ENCODE measurements around the gene CILP. TPM values are rescaled to one million over a fixed set of nuclear protein-coding genes. Genes with fewer than 3 reads are reported as not detected.

Gene CILP
- total RNA-seq, 1 donor from 2014 or later = 70.9 TPM

DNA sequence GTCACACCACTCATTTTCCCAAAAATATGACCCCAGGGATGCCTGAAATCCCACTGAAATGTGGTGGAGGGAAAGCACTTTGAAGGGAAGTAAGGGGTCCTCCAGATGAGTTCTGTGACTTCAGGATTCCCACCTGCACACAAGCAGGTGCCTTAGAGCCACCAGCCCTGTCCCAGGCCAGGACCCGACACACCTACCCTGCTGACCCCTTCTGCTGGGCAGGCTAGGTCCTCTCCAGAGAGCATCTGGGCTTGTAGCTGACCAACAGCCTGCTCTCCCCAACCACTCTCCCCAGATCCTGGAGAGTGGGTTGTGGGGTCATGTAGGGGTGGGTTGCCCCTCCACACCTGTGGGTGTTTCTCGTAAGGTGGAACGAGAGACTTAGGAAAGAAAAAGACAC is 14.9 kb upstream of the CILP start:
- no peak for DNase-seq

GRCh38 chr15:65223996-65224395 is 12.7 kb upstream of the CILP start:
- DNase-seq = no peak

DNA sequence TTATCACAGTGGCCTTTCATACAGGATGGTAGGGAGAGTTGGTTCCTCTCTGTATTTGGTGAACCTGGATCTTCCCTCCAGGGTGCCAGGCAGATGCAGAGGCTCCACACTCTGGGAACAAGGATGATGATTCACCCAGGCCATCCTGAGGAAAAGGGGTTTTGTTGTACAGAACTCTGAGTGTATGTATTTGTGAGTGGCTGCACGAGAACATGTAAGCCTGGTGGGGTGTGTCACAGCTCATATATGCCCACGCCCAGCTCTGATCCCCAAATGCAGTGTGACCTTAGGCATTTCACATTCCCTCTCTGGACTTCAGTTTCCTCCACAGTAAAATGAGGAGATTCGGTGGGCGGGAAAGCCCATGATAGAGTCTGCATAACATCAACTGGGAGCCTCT is 11.6 kb upstream of the CILP start:
- no peak for DNase-seq

DNA sequence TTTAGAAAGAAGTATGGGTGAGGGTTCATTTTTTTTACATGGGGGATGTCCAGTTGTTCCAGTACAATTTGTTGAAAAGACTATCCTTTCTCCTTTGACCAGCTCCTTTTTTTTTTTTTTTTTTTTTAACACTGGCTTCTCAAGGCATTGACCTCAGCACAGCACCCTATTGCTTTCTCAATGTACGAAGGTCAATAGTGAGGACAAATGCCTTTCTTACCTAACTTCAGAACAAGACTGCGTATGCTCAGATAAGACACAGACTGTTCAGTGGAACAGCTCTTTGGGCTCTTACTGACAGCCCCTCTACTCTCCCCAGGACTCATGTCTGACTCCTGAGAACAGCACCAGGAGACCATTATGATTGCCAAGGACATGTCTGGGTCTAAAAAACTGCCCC is 10.4 kb upstream of the CILP start:
- no peak for DNase-seq

GRCh38 chr15:65219137-65219536 is 7.9 kb upstream of the CILP start:
- no peak for DNase-seq

DNA sequence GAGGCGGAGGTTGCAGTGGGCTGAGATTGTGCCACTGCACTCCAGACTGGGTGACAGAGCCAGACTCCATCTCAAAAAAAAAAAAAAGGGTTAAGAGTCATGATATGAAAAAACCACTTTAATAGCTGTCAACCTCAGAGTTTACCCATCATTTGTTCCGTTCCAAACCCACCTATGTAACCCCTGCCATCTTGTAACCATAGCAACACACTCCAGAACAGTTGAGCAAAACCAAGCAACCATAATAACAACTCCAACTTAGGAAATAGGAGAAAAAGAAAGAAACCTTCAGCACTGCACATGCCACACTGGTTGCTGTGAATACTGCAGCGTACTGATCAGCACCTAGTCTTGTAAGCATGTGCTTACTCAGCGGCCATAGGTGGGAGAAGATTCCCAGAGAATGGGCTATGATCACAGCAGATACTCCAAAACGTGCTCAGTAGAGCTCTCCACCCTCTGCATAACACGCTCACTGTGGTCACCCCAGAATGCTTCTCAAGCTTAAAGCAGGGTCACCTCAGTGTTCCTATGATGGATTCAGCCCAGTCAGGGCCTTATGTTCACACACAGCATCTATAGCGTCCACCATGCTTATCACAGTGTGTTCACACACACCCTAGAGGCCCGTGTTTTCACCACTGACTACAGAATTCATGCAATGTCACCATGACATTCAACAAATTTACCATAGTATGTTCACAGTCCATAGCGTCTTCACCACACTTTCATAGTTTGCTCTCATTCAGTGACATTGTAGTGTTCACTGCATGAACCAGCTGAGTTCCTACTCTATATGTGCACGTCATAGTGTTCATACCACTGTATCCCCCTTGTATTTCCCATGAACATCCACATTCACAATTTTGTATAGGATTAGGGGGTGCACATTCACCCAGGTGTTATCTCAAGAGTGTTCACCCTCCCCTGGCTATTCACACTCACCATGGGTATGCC is 6.5 kb upstream of the CILP start:
- DNase-seq = no peak

GRCh38 chr15:65215496-65215895 is 4.2 kb upstream of the CILP start:
- no peak for DNase-seq

GRCh38 chr15:65214010-65214409 is 2.7 kb upstream of the CILP start:
- no peak for DNase-seq

- no peak for DNase-seq
Measured at GRCh38 chr15:65213241-65213640, 2.0 kb upstream of the CILP start.

- peak; percentile 35 for DNase-seq
Measured at GRCh38 chr15:65212097-65212496, 824 bp upstream of the CILP start.

DNA sequence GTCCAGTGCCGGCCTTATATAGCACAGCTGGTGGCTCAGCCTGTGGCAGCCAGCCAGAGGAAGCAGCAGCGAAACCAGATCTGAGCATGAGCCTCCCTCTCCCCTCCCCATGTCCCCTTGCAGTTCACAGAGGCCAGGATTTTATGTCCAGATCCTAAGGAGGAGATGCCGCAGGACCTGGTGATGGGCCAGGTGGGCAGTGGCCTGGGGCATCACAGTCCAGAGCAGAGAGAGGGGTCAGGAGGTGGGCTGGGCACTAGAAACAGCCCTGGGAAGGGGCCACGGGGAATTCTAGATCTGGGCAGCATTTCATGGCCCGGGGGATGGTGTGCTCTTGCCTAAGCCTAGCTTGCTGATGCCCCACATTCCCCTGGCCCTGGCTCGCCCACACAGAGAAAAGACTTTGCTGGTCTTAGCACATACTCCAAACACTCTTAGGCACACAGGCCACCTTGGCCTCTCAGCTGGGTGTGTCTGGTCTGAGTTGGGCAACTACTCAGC is 259 bp upstream of the CILP start:
- peak; percentile 93 for DNase-seq

GRCh38 chr15:65209701-65210643 is 1.3 kb downstream of the CILP start:
- peak; percentile 72 for DNase-seq

DNA sequence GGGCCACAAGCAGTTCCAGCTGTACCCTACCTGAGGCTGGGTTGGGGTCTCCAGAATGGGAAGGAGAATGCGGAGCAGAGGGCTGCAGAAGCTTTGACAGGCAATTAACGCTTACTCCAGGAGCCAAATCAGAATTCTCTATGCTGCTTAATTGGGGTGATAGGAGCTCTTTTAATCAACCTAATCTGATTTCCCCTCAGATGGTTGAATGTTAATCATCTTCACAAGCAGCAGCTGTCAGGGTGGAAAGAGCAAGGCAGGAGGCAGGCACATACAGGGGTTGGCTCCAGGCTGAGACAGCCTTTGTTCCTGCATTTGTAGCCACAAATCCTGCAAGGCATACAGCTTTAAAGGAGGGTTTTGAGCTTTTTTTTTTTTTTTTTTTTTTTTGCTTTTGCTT is 2.6 kb downstream of the CILP start:
- DNase-seq = no peak

DNA sequence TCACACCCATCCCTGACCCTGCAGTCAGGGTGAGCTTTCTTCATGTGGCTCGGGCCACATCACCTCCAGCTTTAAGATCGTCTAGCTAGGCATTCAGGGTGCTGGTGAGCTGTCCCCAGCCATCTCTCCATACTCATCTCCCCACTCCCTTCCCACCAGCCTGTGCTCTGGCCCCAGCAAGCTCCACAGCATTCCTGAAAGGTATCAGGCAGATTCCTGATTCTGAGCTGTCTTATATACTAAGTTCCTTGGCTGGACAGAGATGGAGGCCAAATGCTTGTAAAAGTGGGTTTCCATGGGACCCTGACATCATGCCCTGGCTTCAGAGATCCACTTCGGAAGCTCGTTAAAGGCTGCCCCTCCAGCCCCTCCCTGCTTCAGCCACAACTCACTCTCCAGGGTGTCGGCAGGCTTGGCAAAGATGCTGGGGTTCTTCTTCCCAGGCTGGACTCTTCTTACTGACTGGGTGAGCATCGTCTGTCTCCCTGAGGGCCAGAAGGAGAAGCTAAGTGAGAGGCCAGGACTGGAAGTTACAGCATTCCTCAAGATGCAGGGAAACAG is 3.9 kb downstream of the CILP start:
- no peak for DNase-seq

DNA sequence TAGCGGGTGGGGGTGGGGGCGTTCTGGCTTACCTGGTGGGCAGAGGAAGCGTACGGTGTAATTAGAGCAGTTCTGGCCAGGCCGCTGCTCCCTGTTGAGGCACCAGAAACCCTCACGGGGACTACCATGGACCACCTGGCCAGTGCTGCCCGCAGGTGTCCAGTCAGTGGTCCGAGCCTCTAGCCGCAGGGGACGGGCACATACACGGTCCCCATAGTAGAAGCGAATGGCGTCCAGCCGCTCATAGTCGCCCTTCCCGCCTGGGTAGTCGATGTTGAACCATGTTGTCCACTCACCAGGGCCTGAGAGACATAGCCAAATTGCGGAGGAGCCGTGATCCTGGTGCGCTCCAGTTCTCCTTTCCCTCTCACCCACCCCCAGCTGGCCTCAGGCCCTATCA is 4.5 kb downstream of the CILP start:
- DNase-seq = no peak

DNA sequence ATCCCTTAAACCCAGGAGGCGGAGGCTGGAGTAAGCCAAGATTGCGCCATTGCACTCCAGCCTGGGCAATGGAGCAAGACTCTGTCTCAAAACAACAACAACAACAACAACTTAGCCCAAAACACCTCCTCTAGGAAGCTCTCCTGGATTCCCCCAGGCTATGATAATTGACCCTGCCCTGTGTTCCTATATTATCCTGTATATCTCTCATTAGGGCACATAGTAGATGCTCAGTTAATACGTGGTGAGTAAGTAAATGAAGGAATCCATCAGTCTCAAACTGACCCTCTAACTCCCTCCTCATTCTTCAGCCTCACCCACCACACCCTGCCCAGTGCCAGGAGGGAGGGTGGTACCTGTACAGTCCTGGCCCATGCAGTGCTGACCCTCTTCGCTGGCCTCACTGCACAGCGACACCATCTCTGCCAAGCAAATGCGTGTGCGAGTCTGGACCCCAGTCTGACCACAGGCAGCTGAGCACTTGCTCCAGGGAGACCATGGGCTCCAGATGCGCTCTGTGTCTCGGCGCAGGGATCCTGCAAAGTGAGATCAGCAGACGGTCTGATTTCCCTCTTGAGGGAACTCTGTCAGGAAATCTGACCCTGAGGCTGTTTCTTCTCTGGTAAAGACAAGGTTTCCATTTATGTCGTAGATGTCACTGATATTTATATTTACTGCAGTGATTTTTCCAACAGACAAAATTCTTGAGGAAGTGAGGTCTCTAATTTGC is 6.2 kb downstream of the CILP start:
- DNase-seq = no peak

DNA sequence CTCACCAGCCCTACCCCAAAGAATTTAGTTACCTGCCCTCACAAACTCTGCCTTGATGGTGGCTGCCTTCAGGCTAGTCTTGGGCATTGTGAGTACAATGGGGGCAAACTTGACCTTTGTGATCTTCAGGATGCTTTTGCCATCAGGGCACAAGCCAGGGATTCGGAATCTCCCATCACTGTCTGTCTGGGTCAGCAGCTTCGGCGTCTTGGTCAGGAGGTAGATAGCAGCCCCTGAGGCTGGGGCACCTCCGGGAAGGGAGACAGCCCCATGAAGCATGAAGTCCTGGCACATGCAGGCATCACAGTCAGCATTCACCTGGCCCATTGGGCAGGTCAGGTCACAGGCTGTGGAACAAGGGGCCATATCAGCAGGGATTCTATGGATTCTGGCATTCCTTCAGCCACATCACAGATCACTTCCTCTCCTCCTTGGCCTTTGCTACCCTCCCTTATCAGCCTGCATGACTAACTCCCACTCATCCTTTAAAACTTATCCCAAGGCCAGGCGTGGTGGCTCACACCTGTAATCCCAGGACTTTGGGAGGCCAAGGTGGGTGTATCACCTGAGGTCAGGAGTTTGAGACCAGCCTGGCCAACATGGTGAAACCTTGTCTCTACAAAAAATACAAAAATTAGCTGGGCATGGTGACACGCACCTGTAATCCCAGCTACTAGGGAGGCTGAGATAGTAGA is 6.9 kb downstream of the CILP start:
- no peak for DNase-seq

DNA sequence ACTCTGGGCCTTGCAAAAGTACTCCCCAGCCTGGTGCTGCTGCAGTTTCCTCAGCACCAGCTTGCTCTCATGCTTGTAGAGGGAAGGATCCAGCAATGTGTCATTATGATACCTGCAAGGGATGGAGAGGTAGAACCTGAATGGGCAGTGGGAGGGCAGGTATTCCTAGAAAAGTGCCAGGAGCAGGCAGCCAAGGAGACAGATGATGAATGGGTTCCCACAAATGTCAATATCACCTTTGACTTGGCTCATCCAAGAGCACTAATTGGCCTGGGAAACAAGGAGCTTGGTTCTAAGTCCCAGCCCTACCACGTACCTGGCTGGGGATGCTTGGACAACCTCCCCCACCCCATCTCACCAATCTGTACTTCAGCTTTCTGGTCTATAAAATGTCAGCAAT is 9.4 kb downstream of the CILP start:
- DNase-seq = no peak

GRCh38 chr15:65198571-65198970 is 12.7 kb downstream of the CILP start:
- DNase-seq = no peak

- DNase-seq = no peak
Measured at GRCh38 chr15:65197337-65197645, 14.0 kb downstream of the CILP start.

- no peak for DNase-seq
Measured at GRCh38 chr15:65196637-65197336, 14.5 kb downstream of the CILP start.
